H9 (cell line): ENCODE measurements around the gene WDR7. TPM values are rescaled to one million over a fixed set of nuclear protein-coding genes. Genes with fewer than 3 reads are reported as not detected.

Experiments
- DNase-seq: peaks from one replicate; pipeline ENCODE4 v3.0.0-alpha.2; 2017
- H2AFZ ChIP-seq: one replicate; pipeline ENCODE4 v1.6.1; 2013; ENCODE audit warnings: mild to moderate bottlenecking, low read length, control low read depth, moderate library complexity
- H2AK5ac ChIP-seq: 2 replicates; pipeline ENCODE4 v1.6.1; 2013; ENCODE audit warnings: low read length, control low read depth, mixed read lengths; ENCODE audit not compliant: insufficient read length
- H2BK120ac ChIP-seq: one replicate; pipeline ENCODE4 v1.6.1; 2013; ENCODE audit warnings: low read depth, mild to moderate bottlenecking, low read length, control low read depth, inconsistent platforms; ENCODE audit not compliant: poor library complexity, severe bottlenecking
- H2BK12ac ChIP-seq: 2 replicates; pipeline ENCODE4 v1.6.1; 2013; ENCODE audit warnings: low read length, control low read depth, mixed read lengths, low read depth; ENCODE audit not compliant: insufficient read length
- H2BK15ac ChIP-seq: 2 replicates; pipeline ENCODE4 v1.6.1; 2013; ENCODE audit warnings: low read depth, low read length, control low read depth
- H2BK20ac ChIP-seq: one replicate; pipeline ENCODE4 v1.6.1; 2013; ENCODE audit warnings: low read depth, mild to moderate bottlenecking, low read length, control low read depth, inconsistent platforms; ENCODE audit not compliant: poor library complexity, severe bottlenecking
- H2BK5ac ChIP-seq: 2 replicates; pipeline ENCODE4 v1.6.1; 2013; ENCODE audit warnings: low read length, control low read depth, mixed read lengths; ENCODE audit not compliant: insufficient read length
- H3K14ac ChIP-seq: 2 replicates; pipeline ENCODE4 v1.6.1; 2013; ENCODE audit warnings: low read length, control low read depth; ENCODE audit not compliant: insufficient read depth
- H3K18ac ChIP-seq: 2 replicates; pipeline ENCODE4 v1.6.1; 2013; ENCODE audit warnings: low read depth, mild to moderate bottlenecking, mixed read lengths, low read length, control low read depth; ENCODE audit not compliant: insufficient read length
- H3K23ac ChIP-seq: 2 replicates; pipeline ENCODE4 v1.6.1; 2013; ENCODE audit warnings: low read length, control low read depth, mixed read lengths, low read depth; ENCODE audit not compliant: insufficient read length
- H3K23me2 ChIP-seq: 2 replicates; pipeline ENCODE4 v1.6.1; 2013; ENCODE audit warnings: low read depth, mild to moderate bottlenecking, mixed read lengths, low read length, control low read depth; ENCODE audit not compliant: insufficient read length, poor library complexity, severe bottlenecking
- H3K27ac ChIP-seq: 2 replicates; pipeline ENCODE4 v1.5.1; 2013; ENCODE audit warnings: low read length, control low read depth, mixed read lengths, low read depth; ENCODE audit not compliant: insufficient read length
- H3K27me3 ChIP-seq: 2 replicates; pipeline ENCODE4 v1.6.1; 2013; ENCODE audit warnings: low read length, control low read depth, inconsistent platforms; ENCODE audit not compliant: insufficient read depth
- H3K4ac ChIP-seq: 2 replicates; pipeline ENCODE4 v1.6.1; 2013; ENCODE audit warnings: low read depth, mild to moderate bottlenecking, control low read depth, inconsistent platforms, low read length, moderate library complexity
- H3K4me1 ChIP-seq: 2 replicates; pipeline ENCODE4 v1.6.1; 2013; ENCODE audit warnings: low read length, control low read depth, inconsistent platforms; ENCODE audit not compliant: insufficient read depth
- H3K4me2 ChIP-seq: 2 replicates; pipeline ENCODE4 v1.6.1; 2013; ENCODE audit warnings: low read length, control low read depth, mixed read lengths; ENCODE audit not compliant: insufficient read length, insufficient read depth
- H3K56ac ChIP-seq: 2 replicates; pipeline ENCODE4 v1.6.1; 2013; ENCODE audit warnings: low read depth, mild to moderate bottlenecking, mixed read lengths, low read length, control low read depth; ENCODE audit not compliant: insufficient read length
- H3K79me1 ChIP-seq: 2 replicates; pipeline ENCODE4 v1.6.1; 2013; ENCODE audit warnings: low read depth, mild to moderate bottlenecking, moderate library complexity, low read length, control low read depth, inconsistent platforms; ENCODE audit not compliant: insufficient read depth, poor library complexity, severe bottlenecking
- H3K79me2 ChIP-seq: 2 replicates; pipeline ENCODE4 v1.6.1; 2013; ENCODE audit warnings: low read length, control low read depth, inconsistent platforms; ENCODE audit not compliant: insufficient read depth
- H3K9ac ChIP-seq: 2 replicates; pipeline ENCODE4 v1.6.1; 2013; ENCODE audit warnings: low read length, control low read depth, mixed read lengths; ENCODE audit not compliant: insufficient read length; ENCODE audit errors: extremely low read depth
- H3K9me3 ChIP-seq: one replicate; pipeline ENCODE4 v1.6.1; 2013; ENCODE audit warnings: low read depth, low read length, inconsistent platforms; ENCODE audit not compliant: control insufficient read depth
- H3T11ph ChIP-seq: one replicate; pipeline ENCODE4 v1.6.1; 2013; ENCODE audit warnings: mild to moderate bottlenecking, low read length, control low read depth, inconsistent platforms
- H4K20me1 ChIP-seq: one replicate; pipeline ENCODE4 v1.6.1; 2013; ENCODE audit not compliant: control insufficient read depth, insufficient read length, insufficient read depth
- H4K5ac ChIP-seq: 2 replicates; pipeline ENCODE4 v1.6.1; 2013; ENCODE audit warnings: low read depth, mild to moderate bottlenecking, mixed read lengths, low read length, control low read depth; ENCODE audit not compliant: insufficient read length
- H4K8ac ChIP-seq: replicated peaks from 2 replicates; pipeline ENCODE4 v1.6.1; 2013; ENCODE audit warnings: low read length, control low read depth, mixed read lengths, low read depth; ENCODE audit not compliant: insufficient read length
- H4K91ac ChIP-seq: 2 replicates; pipeline ENCODE4 v1.6.1; 2013; ENCODE audit warnings: low read depth, mild to moderate bottlenecking, moderate library complexity, mixed read lengths, low read length, control low read depth; ENCODE audit not compliant: insufficient read length
- H3K27ac Mint-ChIP-seq, 3 experiments: 2 replicates in 2 of 3; 3 replicates in 1 of 3; pipeline ENCODE4 v1.8.0; 2020 to 2021; ENCODE audit warnings: mixed read lengths in 3 of 3, mild to moderate bottlenecking in 1 of 3, moderate library complexity in 1 of 3
- H3K27me3 Mint-ChIP-seq: 2 replicates; pipeline ENCODE4 v1.8.0; 2021; ENCODE audit warnings: low read depth, mild to moderate bottlenecking, moderate library complexity, mixed read lengths
- H3K36me3 Mint-ChIP-seq, 3 experiments: 2 replicates in 2 of 3; 3 replicates in 1 of 3; pipeline ENCODE4 v1.8.0; 2020 to 2021; ENCODE audit warnings: low read depth in 3 of 3, mixed read lengths in 3 of 3; ENCODE audit not compliant: insufficient read depth in 1 of 3
- H3K4me1 Mint-ChIP-seq, 2 experiments: 2 replicates each; pipeline ENCODE4 v1.8.0; 2020; ENCODE audit warnings: mixed read lengths in 2 of 2
- H3K4me3 Mint-ChIP-seq, 2 experiments: 2 replicates in 1 of 2; 3 replicates in 1 of 2; pipeline ENCODE4 v1.8.0; 2020 to 2021; ENCODE audit warnings: mild to moderate bottlenecking in 2 of 2, mixed read lengths in 2 of 2, moderate library complexity in 1 of 2
- H3K9me3 Mint-ChIP-seq, 2 experiments: 2 replicates in 1 of 2; 3 replicates in 1 of 2; pipeline ENCODE4 v1.8.0; 2020; ENCODE audit warnings: mild to moderate bottlenecking in 2 of 2, mixed read lengths in 2 of 2, moderate library complexity in 1 of 2
- CTCF ChIP-seq: fragments of 200-600 bp; sonication (generic); conservative IDR thresholded peaks from 3 replicates; pipeline ENCODE4 v1.8.0; 2021; ENCODE audit warnings: antibody characterized with exemption, mild to moderate bottlenecking
- WGBS: extraction: QIAGEN DNeasy Blood & Tissue Kit; methylation state at CpG from one replicate; pipeline ENCODE4 v1.1.7; 2013; ENCODE audit warnings: missing lambda C conversion rate, low lambda C conversion rate, mixed read lengths; ENCODE audit not compliant: insufficient read length; ENCODE audit errors: extremely low coverage; 5-methylcytosine and 5-hydroxymethylcytosine counted together
- total RNA-seq: library from RNA; stranded (reverse); gene quantifications from 2 replicates; pipeline ENCODE4 v1.2.1, GENCODE V29; 2021

The WDR7 gene
- total RNA-seq, 1 experiment from 2014 or later, result 14.8 TPM

- Histone ChIP-seq H3K18ac (no peak overlapping the region), H4K20me1 (no peaks in the 10 kb centered on the region), H2BK20ac (no peak overlapping the region), H3T11ph (no peak overlapping the region), H2BK12ac (no peak overlapping the region), H2AFZ (no peak overlapping the region), H4K91ac (no peak overlapping the region), H2BK15ac (no peak overlapping the region), H2BK5ac (no peak overlapping the region), H3K27ac (no peak overlapping the region), H3K27me3 (no peaks in the 10 kb centered on the region), H3K4me1 (no peaks in the 10 kb centered on the region), H3K23me2 (peaks cover 8% of the 10 kb centered on the region), H3K4ac (no peak overlapping the region), H2BK120ac (no peak overlapping the region), H3K79me1 (no peaks in the 10 kb centered on the region), H3K4me2 (peak overlapping the region; percentile 71), H3K56ac (no peak overlapping the region), H3K23ac (no peak overlapping the region), H3K79me2 (peaks cover 28% of the 10 kb centered on the region), H3K9ac (no peak overlapping the region), H3K14ac (no peak overlapping the region), H4K8ac (no peak overlapping the region), H2AK5ac (no peak overlapping the region), H4K5ac (no peak overlapping the region), H3K9me3 (no peaks in the 10 kb centered on the region)
- no peak for TF ChIP-seq CTCF
- Mint-ChIP-seq H3K9me3 (no peaks in the 10 kb centered on the region; a peak in 1 of 5 replicates), H3K36me3 (peaks cover under 1 to 11% (median 8%) of the 10 kb centered on the region in 3 experiments; a peak in 5 of 7 replicates), H3K4me1 (peaks cover 11 to 16% of the 10 kb centered on the region in 2 experiments), H3K27ac (peak overlapping the region in 1 of 3 experiments; percentile 96; a peak in 1 of 7 replicates), H3K4me3 (peak overlapping the region in 1 of 2 experiments; percentile 98; a peak in 1 of 5 replicates), H3K27me3 (peaks cover 7% of the 10 kb centered on the region)
- DNase-seq, result no peak
- WGBS, result no CpG with 5 or more reads among the region's 9 CpGs
Observed at GRCh38 chr18:56639571-56639970, 11.6 kb upstream of the WDR7 start.
